Pons (tissue), 1 donor: ENCODE results near the gene AHRR.

Source experiments
- DNase-seq: peaks from one replicate; pipeline ENCODE4 v3.0.0-alpha.2; 2016; ENCODE audit warnings: low spot score

Gene AHRR

DNA sequence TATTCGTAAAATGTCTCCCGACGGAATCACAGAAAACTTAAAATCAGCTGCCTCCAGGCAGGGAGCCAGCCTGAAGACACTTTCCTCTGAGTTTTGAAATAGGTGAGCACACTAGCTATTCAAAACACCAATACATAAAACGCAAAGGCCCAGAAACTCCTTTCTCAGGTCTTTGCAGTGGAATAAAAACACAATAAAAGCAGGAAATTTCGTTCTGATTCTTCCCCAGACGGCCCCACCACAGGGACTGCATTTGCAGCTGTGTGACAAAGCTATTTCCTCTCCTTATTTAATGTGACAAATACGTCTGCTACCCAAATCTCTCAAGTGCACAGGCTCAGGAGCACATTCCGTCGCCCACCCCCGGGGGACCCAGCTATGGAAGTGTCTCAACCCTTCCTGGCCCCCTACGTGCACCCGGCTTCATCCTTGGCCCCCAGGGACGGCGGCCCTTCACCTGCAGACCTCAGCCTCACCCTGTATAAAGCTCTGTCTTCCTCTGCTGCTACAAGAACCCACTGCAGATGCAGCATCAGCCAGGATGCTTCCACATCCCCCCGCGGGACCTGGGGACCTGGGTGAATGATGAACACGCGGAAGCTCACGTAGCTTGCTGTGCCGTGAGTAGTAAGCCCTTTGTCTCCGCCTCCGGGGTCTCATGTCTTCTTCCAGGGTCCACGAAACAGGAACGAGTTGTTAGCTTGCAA lies 24.9 kb downstream of the AHRR start:
- no peak for DNase-seq

GRCh38 chr5:347712-348284 lies 26.3 kb downstream of the AHRR start:
- DNase-seq = no peak

GRCh38 chr5:348726-349125 lies 27.2 kb downstream of the AHRR start:
- DNase-seq = no peak

DNA sequence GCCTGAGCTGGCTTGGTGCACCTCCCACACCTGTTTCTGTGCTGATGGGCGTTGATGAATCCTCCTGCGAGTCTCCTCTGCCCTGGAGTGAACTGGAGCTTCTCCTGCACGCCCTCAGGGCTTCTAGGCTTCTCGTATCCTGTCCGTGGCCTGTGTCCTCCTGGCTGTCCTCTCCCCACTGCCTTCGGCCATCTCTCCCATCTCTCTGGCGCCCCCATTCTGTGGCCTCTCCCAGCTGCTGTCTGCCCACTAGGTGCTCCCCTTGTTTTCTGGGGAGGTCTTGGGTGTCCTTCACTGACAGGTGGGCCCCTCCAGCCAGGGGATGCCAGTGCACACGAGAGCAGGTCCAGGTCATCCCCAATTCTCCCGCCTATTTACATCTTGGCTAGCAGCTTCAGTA lies 28.8 kb downstream of the AHRR start:
- no peak for DNase-seq

DNA sequence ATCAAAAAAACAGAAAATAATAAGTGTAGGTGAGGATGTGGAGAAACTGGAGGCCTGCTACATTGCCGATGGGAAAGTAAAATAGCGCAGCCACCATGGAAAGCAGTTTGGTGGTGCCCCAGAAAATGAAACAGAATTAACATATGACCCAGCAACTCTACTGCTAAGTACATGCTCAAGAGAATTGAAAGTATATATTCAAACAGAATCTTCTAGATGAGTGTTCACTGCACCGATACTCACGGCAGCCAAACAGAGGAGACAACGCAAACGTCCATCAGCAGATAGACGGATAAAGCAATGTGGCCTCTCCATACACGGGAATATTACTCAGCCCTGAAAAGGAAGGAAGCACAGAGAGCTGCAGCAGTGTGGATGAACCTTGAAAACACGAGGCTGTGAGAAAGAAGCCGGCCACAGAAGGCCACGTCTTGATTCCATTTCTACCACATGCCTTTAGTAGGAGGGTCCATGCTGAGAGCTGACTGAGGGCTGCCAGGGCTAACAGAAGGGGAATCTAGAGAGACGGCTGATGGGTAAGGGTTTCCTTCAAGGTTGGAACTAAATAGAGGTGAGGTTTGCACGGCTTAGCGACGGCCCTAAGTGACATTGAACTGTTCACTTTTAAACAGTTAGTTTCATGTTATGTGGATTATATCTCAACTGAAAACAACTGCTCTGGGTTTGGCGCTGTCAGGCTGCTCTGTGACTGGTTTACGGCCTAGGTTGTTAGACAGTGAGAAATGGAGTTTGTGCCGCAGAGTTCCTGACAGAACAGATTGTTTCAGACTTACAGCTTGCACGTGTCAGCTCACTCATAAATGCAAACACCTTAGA lies 29.8 kb downstream of the AHRR start:
- no peak for DNase-seq

- no peak for DNase-seq
These were observed 30.4 kb downstream of the AHRR start for GRCh38 chr5:351921-352245.

DNA sequence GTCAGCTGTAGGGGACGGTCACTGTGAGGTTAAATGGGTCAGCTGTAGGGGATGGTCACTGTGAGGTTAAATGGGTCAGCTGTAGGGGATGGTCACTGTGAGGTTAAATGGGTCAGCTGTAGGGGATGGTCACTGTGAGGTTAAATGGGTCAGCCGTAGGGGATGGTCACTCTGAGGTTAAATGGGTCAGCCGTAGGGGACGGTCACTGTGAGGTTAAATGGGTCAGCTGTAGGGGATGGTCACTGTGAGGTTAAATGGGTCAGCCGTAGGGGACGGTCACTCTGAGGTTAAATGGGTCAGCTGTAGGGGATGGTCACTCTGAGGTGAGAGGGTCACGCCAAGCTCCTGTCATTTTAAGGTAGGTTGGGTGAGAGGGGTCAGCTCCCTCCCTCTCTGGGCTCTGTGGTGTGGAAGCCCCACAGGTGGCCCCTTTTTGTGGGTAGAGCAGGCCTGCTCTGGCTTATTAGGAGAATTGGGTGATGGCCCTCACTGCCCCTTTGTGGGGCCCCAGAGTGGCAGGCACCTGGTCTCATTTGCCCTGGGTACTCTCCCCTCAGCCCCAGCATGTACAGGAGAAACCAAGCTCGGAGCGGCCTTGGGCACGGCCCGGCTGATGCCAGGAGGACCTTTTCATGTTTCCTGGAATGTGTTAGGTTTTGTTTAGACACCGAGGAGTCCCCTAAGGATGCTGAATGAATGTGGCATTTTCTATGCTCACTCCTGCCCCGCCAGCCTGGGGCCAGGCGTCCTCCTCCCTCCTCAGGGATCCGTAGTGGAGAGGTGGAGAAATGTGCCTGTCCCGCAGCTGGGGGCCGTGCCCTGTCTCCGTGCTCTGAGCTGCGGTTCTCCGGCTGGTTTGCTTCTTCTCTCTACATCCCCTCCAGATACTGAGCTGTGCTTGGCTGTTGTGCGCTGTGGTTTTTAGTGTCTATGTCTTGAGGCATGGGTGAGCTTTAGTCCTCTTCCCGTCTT lies 31.4 kb downstream of the AHRR start:
- DNase-seq = no peak

DNA sequence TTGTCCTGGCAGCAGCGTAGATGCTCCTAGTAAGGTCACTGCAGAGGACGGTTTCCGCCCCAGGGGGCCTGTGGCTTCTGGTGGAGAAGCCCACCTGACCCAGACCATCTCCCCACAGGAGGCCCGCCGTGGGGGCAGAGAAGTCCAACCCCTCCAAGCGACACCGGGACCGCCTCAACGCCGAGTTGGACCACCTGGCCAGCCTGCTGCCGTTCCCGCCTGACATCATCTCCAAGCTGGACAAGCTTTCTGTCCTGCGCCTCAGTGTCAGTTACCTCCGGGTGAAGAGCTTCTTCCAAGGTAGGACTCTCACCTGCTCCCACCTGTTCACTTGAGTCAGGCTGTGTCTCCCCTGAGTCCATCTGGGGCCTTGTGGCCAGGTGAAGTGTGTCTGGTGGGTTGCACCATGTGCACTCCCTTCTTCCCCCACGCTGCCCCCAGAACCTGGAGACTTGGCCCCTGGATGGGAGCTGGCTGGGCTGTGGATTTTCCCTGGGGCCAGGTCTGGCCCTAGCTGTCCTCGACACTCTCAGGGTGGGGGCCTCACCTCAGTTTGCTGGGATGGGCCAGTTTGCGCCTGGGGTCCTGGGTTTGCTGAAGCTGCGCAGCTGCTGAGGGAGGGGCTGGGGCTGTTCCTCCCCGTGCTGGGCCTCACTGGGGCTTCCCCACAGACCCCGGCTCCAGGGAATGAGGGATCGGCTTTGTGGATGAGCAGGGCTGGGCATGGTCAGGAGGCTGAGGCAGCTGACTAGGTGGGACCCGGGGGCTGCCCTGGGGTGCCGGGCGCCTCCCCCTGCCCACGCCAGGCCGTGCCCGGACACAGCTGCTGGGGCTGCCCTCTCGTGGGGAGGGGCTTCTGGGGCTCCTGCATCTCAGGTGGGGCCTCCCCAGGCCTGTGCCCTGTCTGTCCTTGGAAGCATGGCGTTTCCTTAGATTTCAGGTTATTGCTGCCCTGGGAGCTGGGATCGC lies 32.4 kb downstream of the AHRR start:
- DNase-seq = no peak

GRCh38 chr5:354581-355378 lies 33.3 kb downstream of the AHRR start:
- DNase-seq = no peak

- DNase-seq = no peak
These were observed 33.9 kb downstream of the AHRR start for GRCh38 chr5:355379-355935.

- no peak for DNase-seq
These were observed 34.4 kb downstream of the AHRR start for GRCh38 chr5:355958-356357.

GRCh38 chr5:359301-359897 lies 37.9 kb downstream of the AHRR start:
- no peak for DNase-seq

GRCh38 chr5:360257-361027 lies 38.9 kb downstream of the AHRR start:
- no peak for DNase-seq

DNA sequence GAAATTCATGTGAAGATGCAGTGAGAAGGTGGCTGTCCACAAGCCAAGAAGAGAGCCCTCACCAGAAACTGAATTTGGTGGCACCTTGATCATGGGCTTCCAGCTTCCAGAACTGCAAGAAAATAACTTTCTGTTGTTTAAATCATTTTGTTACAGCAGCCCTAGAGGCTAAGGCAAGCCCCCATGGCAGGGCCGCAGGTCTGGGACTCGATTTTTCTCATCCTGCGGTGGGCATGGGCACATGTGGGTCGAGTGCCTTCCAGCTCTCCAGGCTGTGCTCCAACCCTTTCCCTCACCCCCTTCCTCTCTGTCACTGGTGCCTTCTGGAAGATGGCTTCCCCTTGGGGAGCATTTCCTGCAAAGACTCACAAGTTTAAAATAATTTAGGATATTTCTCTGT lies 40.7 kb downstream of the AHRR start:
- DNase-seq = no peak

GRCh38 chr5:362978-363765 lies 41.7 kb downstream of the AHRR start:
- DNase-seq = no peak

DNA sequence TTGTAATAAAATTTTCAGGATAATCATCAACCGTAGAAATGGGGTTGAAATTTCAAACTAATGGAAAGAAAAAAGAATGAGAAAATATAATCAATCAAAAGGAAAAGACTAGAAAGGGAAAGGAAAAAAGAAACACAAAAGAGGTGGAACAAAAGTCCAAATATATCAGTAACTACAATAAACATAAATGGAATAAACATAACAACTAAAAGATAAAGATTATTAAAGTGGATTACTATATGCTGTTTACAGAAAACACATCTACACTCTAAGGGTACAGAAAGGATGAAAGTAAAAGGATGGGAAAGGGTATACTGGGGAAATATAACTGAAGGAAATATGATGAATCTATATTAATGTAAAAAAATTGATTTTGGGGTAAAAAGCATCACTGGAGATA lies 43.0 kb downstream of the AHRR start:
- DNase-seq = no peak

GRCh38 chr5:366541-367357 lies 45.2 kb downstream of the AHRR start:
- DNase-seq = no peak
